Caco-2 (cell line): ENCODE data around the gene HPN. TPM values are rescaled to one million over a fixed set of nuclear protein-coding genes. Genes with fewer than 3 reads are reported as not detected.

ENCODE experiments used
- BruUV-seq: library from RNA; stranded (reverse); fragments of 400-500 nt; replicated peaks from 2 replicates; lab custom pipeline; 2021; lab: Mats Ljungman, UMichigan
- CTCF ChIA-PET: fragments of 300-600 bp; sonication (Branson Sonifier 250); formaldehyde crosslinking; loops from one replicate; lab custom pipeline; 2022; ENCODE audit warnings: antibody characterized with exemption; lab: Charles Lee
- POLR2A ChIA-PET: fragments of 300-600 bp; sonication (Branson Sonifier 250); formaldehyde crosslinking; loops from one replicate; lab custom pipeline; 2022; ENCODE audit warnings: antibody characterized with exemption; lab: Charles Lee
- DNase-seq, 2 experiments: peaks; one replicate each; pipeline versions ENCODE4 v3.0.0 to v3.0.0-alpha.2; 2020 to 2022
- H3K27me3 ChIP-seq: replicated peaks from 2 replicates; pipeline ENCODE4 v1.6.0; 2011; ENCODE audit warnings: low read length; ENCODE audit not compliant: control insufficient read depth, insufficient read depth
- H3K36me3 ChIP-seq: 2 replicates; pipeline ENCODE4 v1.5.1; 2011; ENCODE audit warnings: low read length; ENCODE audit not compliant: control insufficient read depth, insufficient read depth
- H3K4me1 ChIP-seq: fragments of 250-450 bp; sonication (Bioruptor Pico); 2 replicates; pipeline ENCODE4 v1.5.1; 2020; ENCODE audit warnings: mild to moderate bottlenecking
- H3K4me3 ChIP-seq: 2 replicates; pipeline ENCODE4 v1.5.1; 2011; ENCODE audit warnings: low read depth, mild to moderate bottlenecking, control low read depth, low read length
- H3K9me3 ChIP-seq: fragments of 250-450 bp; sonication (Bioruptor Pico); 2 replicates; pipeline ENCODE4 v1.5.1; 2020; ENCODE audit warnings: mild to moderate bottlenecking, moderate library complexity
- H3K27ac Mint-ChIP-seq: one replicate; pipeline ENCODE4 v1.8.0; 2022; ENCODE audit warnings: mixed read lengths; ENCODE audit not compliant: unreplicated experiment
- H3K27me3 Mint-ChIP-seq: one replicate; pipeline ENCODE4 v1.8.0; 2022; ENCODE audit warnings: mixed read lengths; ENCODE audit not compliant: insufficient read depth, unreplicated experiment
- H3K36me3 Mint-ChIP-seq: one replicate; pipeline ENCODE4 v1.8.0; 2022; ENCODE audit warnings: mild to moderate bottlenecking, mixed read lengths; ENCODE audit not compliant: insufficient read depth, unreplicated experiment
- H3K4me1 Mint-ChIP-seq: one replicate; pipeline ENCODE4 v1.8.0; 2022; ENCODE audit warnings: low read depth, mixed read lengths; ENCODE audit not compliant: unreplicated experiment
- H3K4me3 Mint-ChIP-seq: one replicate; pipeline ENCODE4 v1.8.0; 2022; ENCODE audit warnings: mild to moderate bottlenecking, moderate library complexity, mixed read lengths; ENCODE audit not compliant: unreplicated experiment
- H3K9me3 Mint-ChIP-seq: one replicate; pipeline ENCODE4 v1.8.0; 2022; ENCODE audit warnings: mixed read lengths; ENCODE audit not compliant: unreplicated experiment
- intact Hi-C: fragments of 100-400 bp; cut with micrococcal nuclease; formaldehyde crosslinking; loops from one replicate; pipeline ENCODE4 v1.10.0; 2022; ENCODE audit not compliant: unreplicated experiment
- total RNA-seq: library from RNA; stranded (reverse); gene quantifications from 2 replicates; pipeline ENCODE4 v1.2.3, GENCODE V29; 2022
- TF ChIP-seq, protein P1 (sequence below), 2 experiments: fragments of 200-600 bp in 1 of 2; IDR thresholded peaks; 1 replicate in 1 of 2; 2 replicates in 1 of 2; pipeline versions ENCODE4 v1.5.1 to v1.8.0; 2011 to 2022; ENCODE audit warnings: antibody characterized with exemption in 1 of 2, control low read depth in 1 of 2, inconsistent platforms in 1 of 2, low read depth in 1 of 2, low read length in 1 of 2, mild to moderate bottlenecking in 1 of 2, moderate library complexity in 1 of 2; ENCODE audit not compliant: insufficient read depth in 1 of 2, severe bottlenecking in 1 of 2, unreplicated experiment in 1 of 2

The HPN gene
- total RNA-seq, 1 experiment from 2014 or later = 20.8 TPM

DNA sequence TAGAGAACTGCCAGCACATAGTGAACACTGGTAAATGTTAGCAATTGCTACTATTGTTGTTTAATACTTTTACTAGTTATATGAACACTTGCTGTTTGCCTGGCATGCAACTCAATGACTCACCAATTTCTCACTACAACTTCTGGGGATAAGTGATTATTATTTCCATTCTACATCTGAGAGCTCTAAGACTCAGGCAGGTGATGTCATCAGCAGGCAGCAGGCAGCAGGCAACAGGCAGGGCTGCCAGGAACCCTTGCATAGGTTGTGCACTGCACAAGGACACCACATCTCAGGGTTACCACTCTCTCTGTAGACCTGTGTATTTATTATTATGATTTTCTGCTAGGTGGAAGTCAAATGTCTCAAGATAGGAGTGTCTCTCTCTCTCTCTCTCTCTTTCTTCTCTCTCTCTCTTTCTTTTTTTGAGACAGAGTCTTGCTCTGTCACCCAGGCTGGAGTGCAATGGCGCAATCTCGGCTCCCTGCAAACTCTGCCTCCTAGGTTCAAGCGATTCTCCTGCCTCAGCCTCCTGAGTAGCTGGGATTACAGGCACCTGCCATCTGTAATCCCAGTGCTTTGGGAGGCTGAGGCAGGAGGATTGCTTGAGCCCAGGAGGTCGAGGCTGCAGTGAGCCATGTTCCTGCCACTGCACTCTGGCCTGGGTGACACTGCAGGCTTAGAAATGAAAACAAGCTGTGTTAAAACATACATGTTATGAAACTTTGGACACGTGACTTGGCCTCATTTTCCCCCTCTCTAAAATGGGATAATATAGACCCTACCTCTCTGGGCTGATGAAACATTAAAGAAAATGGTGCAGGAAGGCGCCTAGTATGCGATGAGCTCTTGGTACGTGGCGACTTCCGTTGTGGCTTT lies 22.7 kb downstream of the HPN start:
- peaks cover 6% of the 10 kb centered on the region for H3K27me3 Mint-ChIP-seq
- H3K36me3 Mint-ChIP-seq = no peaks in the 10 kb centered on the region
- TF ChIP-seq, protein P1, sequence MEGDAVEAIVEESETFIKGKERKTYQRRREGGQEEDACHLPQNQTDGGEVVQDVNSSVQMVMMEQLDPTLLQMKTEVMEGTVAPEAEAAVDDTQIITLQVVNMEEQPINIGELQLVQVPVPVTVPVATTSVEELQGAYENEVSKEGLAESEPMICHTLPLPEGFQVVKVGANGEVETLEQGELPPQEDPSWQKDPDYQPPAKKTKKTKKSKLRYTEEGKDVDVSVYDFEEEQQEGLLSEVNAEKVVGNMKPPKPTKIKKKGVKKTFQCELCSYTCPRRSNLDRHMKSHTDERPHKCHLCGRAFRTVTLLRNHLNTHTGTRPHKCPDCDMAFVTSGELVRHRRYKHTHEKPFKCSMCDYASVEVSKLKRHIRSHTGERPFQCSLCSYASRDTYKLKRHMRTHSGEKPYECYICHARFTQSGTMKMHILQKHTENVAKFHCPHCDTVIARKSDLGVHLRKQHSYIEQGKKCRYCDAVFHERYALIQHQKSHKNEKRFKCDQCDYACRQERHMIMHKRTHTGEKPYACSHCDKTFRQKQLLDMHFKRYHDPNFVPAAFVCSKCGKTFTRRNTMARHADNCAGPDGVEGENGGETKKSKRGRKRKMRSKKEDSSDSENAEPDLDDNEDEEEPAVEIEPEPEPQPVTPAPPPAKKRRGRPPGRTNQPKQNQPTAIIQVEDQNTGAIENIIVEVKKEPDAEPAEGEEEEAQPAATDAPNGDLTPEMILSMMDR (IDR thresholded peaks at IDR 0.05; ENCODE audit: insufficient read depth in 1 of 2, low read depth in 1 of 2, low read length in 1 of 2, severe bottlenecking in 1 of 2, unreplicated experiment in 1 of 2) = no peak
- CTCF ChIA-PET = interaction anchor here (0.6 to 1.4 kb wide), 2 partner anchors 8 to 78 kb away, joined by 3 to 4 read pairs; no protein-coding TSS in a partner anchor
- Histone ChIP-seq H3K9me3 (no peaks in the 10 kb centered on the region), H3K36me3 (no peaks in the 10 kb centered on the region), H3K27me3 (no peaks in the 10 kb centered on the region; the same call in 1 of the 2 replicates), H3K4me3 (no peak overlapping the region), H3K4me1 (no peaks in the 10 kb centered on the region)
- BruUV-seq = no TSS peak
- intact Hi-C loops = loop anchor here (10.0 kb wide), 1 partner anchor 181 kb away; the partner anchor contains the start of gene LSR
- no peaks in the 10 kb centered on the region for H3K4me1 Mint-ChIP-seq
- H3K27ac Mint-ChIP-seq = no peak overlapping the region
- POLR2A ChIA-PET = no interaction called here
- no peak for DNase-seq
- no peak overlapping the region for H3K4me3 Mint-ChIP-seq
- no peaks in the 10 kb centered on the region for H3K9me3 Mint-ChIP-seq

DNA sequence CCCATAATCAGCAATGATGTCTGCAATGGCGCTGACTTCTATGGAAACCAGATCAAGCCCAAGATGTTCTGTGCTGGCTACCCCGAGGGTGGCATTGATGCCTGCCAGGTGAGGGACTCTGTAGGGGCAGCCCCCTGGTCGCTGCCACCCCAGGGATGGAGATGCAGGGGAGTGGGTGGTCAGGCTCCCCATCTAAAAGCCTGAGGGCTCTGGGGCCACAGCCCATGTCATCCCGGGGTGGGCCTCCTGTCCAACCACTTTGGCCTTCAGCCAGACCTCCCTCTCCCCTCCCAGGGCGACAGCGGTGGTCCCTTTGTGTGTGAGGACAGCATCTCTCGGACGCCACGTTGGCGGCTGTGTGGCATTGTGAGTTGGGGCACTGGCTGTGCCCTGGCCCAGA lies 24.1 kb downstream of the HPN start:
- Histone ChIP-seq H3K4me3 (no peak overlapping the region), H3K9me3 (peaks cover 5% of the 10 kb centered on the region; the same call in 1 of the 2 replicates), H3K27me3 (no peaks in the 10 kb centered on the region; the same call in 1 of the 2 replicates), H3K36me3 (no peaks in the 10 kb centered on the region), H3K4me1 (no peaks in the 10 kb centered on the region)
- ChIA-PET CTCF (interaction anchor here (0.6 to 1.0 kb wide), 2 partner anchors 10 to 63 kb away, joined by 3 to 5 read pairs; no protein-coding TSS in a partner anchor), POLR2A (no interaction called here)
- DNase-seq = no peak
- H3K27ac Mint-ChIP-seq = no peak overlapping the region
- peaks cover 6% of the 10 kb centered on the region for H3K27me3 Mint-ChIP-seq
- TF ChIP-seq, protein P1 (IDR thresholded peaks at IDR 0.05; ENCODE audit: insufficient read depth in 1 of 2, low read depth in 1 of 2, low read length in 1 of 2, severe bottlenecking in 1 of 2, unreplicated experiment in 1 of 2) = no peak
- no peaks in the 10 kb centered on the region for H3K4me1 Mint-ChIP-seq
- no peaks in the 10 kb centered on the region for H3K9me3 Mint-ChIP-seq
- BruUV-seq = no TSS peak
- H3K36me3 Mint-ChIP-seq = no peaks in the 10 kb centered on the region
- no peak overlapping the region for H3K4me3 Mint-ChIP-seq
- intact Hi-C loops = loop anchor here (10.0 kb wide), 1 partner anchor 179 kb away; the partner anchor contains the start of gene LSR

DNA sequence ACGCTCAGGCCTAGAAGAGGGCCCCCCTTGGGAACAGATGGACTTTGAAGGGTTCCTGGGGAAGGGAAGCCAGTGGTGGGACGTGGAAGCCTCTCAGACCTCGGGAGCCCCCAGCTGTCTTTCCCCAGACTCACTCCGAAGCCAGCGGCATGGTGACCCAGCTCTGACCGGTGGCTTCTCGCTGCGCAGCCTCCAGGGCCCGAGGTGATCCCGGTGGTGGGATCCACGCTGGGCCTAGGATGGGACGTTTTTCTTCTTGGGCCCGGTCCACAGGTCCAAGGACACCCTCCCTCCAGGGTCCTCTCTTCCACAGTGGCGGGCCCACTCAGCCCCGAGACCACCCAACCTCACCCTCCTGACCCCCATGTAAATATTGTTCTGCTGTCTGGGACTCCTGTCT lies 24.6 kb downstream of the HPN start:
- no peak overlapping the region for H3K4me3 ChIP-seq
- H3K36me3 Mint-ChIP-seq = no peaks in the 10 kb centered on the region

More for the DNA sequence above, 24.6 kb downstream of the HPN start:
- Histone ChIP-seq H3K27me3 (no peaks in the 10 kb centered on the region; the same call in 1 of the 2 replicates), H3K9me3 (peaks cover 8% of the 10 kb centered on the region; the same call in 1 of the 2 replicates), H3K4me1 (no peaks in the 10 kb centered on the region), H3K36me3 (no peaks in the 10 kb centered on the region)
- TF ChIP-seq, protein P1 (IDR thresholded peaks at IDR 0.05; ENCODE audit: insufficient read depth in 1 of 2, low read depth in 1 of 2, low read length in 1 of 2, severe bottlenecking in 1 of 2, unreplicated experiment in 1 of 2) = no peak
- ChIA-PET POLR2A (no interaction called here), CTCF (interaction anchor here (0.7 to 1.8 kb wide), 7 partner anchors 10 to 151 kb away, joined by 3 to 24 read pairs (median 3); partner anchors contain the start of genes FXYD5 and LGI4)
- no peak overlapping the region for H3K4me3 Mint-ChIP-seq
- H3K9me3 Mint-ChIP-seq = no peaks in the 10 kb centered on the region
- BruUV-seq = no TSS peak
- no peak overlapping the region for H3K27ac Mint-ChIP-seq
- no peaks in the 10 kb centered on the region for H3K4me1 Mint-ChIP-seq
- H3K27me3 Mint-ChIP-seq = peaks cover 6% of the 10 kb centered on the region
- intact Hi-C loops = loop anchor here (2.0 to 10.0 kb wide), 2 partner anchors 23 to 179 kb away; partner anchors contain the start of gene LSR
- DNase-seq = no peak
